Activated T-cell treated with anti-CD3 and anti-CD28 coated beads, Interleukin-2, amount 50 U/mL, for 24 hours (primary cell): ENCODE data around the gene LBR.
A peak's percentile ranks its signal among the peaks of the same experiment; 100 is the strongest.

Source experiments
- DNase-seq: peaks from one replicate; pipeline ENCODE4 v3.0.0-alpha.2; 2020
- H3K27ac Mint-ChIP-seq: 2 replicates; pipeline ENCODE4 v1.8.0; 2020; ENCODE audit warnings: mild to moderate bottlenecking, mixed read lengths
- H3K27me3 Mint-ChIP-seq: 2 replicates; pipeline ENCODE4 v1.8.0; 2020; ENCODE audit warnings: mixed read lengths
- H3K36me3 Mint-ChIP-seq: 2 replicates; pipeline ENCODE4 v1.8.0; 2020; ENCODE audit warnings: low read depth, mixed read lengths
- H3K4me1 Mint-ChIP-seq: 2 replicates; pipeline ENCODE4 v1.8.0; 2020; ENCODE audit warnings: low read depth, mixed read lengths
- H3K4me3 Mint-ChIP-seq: 2 replicates; pipeline ENCODE4 v1.8.0; 2020; ENCODE audit warnings: mild to moderate bottlenecking, moderate library complexity, mixed read lengths
- H3K9me3 Mint-ChIP-seq: 2 replicates; pipeline ENCODE4 v1.8.0; 2020; ENCODE audit warnings: mixed read lengths

The LBR gene

DNA sequence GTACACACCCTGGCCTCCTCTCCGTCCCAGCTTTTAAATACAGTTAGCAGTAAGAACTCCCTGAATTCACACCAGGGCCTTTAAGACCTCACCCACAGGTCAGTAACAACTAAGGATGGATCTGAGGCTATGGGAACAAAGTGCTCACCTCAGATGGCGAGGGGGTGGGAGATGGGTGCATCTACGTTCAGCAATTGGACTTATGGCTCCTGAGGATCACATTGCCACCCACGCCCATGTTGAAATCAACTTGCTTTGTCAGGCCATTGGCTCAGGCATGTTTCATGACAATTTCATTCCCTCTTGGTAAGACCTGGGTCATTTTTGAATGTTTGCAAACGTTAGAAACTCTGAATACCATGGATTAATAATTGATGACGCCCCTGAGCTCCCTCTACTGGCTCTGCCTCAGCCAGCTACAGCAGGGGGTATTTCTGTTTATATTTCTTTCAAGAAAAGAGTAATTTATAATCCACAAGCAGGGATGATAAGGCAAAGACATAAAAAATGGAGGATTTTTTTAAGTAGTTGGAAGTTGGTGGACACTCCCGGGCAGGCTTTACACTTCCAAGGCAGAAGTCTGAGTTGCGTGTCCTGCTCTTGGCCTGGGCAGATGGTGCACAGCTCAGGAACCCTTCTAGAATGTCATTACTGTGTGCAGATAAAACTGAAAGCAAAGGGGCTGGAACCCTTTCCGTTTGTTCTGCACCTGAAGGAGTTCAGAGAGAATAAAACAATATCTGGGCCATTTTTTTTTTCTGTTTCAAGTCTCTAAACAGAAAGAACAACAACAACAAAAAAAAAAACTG is 13.7 kb upstream of the LBR start:
- no peak overlapping the region for H3K27ac Mint-ChIP-seq
- H3K36me3 Mint-ChIP-seq: no peaks in the 10 kb centered on the region
- no peak overlapping the region for H3K4me3 Mint-ChIP-seq
- DNase-seq: no peak
- H3K9me3 Mint-ChIP-seq: peaks cover 2% of the 10 kb centered on the region
- H3K4me1 Mint-ChIP-seq: peaks cover 52% of the 10 kb centered on the region
- H3K27me3 Mint-ChIP-seq: no peaks in the 10 kb centered on the region

DNA sequence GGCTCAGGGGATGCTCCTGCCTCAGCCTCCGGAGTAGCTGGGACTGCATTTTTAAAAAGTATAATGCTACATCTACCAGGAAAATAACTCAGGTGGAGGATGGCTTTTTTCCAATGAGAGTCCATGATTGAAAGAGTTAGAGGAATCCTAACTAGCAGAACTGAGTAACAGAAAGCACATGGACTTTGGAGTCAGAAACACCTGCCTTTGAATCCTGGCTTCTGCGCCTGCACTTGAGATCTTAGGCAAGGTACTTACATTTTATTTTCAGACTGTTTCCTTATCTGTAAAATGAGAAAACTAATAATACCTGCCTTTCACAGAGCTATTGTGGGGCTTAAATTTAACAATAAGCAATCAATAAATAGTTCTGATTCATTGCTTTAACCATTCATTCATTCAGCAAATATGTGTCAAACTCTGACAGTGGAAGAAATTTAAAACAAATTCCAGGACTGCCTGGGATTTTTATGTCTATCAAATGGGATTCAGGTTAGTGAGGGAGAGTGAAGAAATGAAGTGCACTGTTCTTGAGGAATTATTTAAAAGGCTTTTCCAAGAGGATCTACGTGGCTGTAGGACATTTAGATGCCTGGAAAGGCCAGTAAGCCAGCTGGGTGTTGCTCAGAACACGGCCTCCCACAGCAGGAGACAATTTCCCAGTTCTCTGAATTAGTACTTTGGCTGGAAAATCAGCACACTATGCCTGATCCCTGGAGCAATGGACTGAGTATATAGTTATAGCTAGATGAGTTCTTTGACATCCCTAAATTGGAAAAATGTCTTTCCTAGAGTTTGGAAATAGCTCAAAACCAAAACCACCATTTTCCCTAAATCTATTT is 12.8 kb upstream of the LBR start:
- H3K36me3 Mint-ChIP-seq: no peaks in the 10 kb centered on the region
- peaks cover 47% of the 10 kb centered on the region for H3K4me1 Mint-ChIP-seq
- no peak overlapping the region for H3K27ac Mint-ChIP-seq
- no peak overlapping the region for H3K4me3 Mint-ChIP-seq
- DNase-seq: no peak
- peaks cover 2% of the 10 kb centered on the region for H3K9me3 Mint-ChIP-seq
- no peaks in the 10 kb centered on the region for H3K27me3 Mint-ChIP-seq

DNA sequence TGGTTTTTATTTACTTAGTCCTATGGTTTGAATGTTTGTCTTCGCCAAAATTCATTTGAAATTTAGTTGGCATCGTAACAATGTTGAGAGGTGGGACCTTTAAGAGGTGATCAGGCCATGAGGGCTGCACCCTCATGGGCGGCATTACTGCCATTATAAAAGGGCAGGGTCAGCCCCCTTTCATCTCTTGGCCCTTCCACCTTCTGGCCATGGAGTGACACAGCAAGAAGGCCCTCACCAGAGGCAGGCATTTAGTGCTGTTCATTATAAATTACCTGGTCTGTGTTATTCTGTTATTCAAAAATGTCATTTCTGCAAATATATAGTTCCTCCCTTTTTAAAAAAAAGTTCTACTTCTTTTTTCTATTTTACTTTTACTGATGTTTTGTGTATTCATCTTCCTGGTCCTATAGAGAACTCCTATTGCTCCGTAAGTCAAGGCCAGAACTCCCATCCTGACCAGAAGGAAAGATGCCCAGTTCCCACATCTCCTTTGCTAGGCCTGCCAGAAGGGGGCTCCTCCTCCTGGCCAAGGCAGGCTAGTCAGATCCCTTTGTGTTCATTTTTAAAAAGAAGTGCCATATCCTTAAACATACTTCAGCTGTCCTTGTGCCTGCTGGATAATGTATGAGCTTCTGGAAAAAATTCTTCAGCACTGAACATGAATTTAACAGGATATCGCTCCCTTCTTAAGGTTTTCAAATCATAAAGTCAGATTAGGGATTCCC is 10.0 kb upstream of the LBR start:
- H3K27ac Mint-ChIP-seq: no peak overlapping the region
- H3K4me3 Mint-ChIP-seq: no peak overlapping the region
- H3K4me1 Mint-ChIP-seq: peaks cover 22% of the 10 kb centered on the region
- no peaks in the 10 kb centered on the region for H3K36me3 Mint-ChIP-seq
- H3K27me3 Mint-ChIP-seq: no peaks in the 10 kb centered on the region
- DNase-seq: no peak
- H3K9me3 Mint-ChIP-seq: no peaks in the 10 kb centered on the region

DNA sequence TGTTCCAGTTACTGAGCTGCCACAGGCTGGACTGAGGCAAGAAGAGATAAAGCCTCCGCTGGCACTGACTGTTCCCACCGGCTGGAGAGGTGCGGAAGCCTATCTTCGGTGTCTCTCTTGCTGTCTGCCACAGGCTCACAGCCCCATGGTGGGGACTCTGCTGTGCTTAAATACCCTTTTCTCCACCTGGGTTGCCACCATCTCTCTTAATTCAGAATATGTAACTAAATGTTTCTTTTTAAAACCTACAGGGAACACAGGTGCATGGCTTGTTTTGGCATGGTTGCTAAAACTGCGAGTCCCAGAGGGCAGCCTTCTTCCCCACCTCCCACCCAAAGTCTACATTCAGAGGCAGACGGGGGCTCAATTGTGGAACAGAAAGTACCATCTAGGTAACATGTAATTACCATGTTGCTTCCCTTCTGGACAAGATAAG is 8.1 kb upstream of the LBR start:
- Mint-ChIP-seq H3K27me3 (no peaks in the 10 kb centered on the region), H3K36me3 (no peaks in the 10 kb centered on the region), H3K4me3 (no peak overlapping the region), H3K4me1 (peaks cover 6% of the 10 kb centered on the region), H3K27ac (no peak overlapping the region), H3K9me3 (no peaks in the 10 kb centered on the region)
- DNase-seq: no peak

DNA sequence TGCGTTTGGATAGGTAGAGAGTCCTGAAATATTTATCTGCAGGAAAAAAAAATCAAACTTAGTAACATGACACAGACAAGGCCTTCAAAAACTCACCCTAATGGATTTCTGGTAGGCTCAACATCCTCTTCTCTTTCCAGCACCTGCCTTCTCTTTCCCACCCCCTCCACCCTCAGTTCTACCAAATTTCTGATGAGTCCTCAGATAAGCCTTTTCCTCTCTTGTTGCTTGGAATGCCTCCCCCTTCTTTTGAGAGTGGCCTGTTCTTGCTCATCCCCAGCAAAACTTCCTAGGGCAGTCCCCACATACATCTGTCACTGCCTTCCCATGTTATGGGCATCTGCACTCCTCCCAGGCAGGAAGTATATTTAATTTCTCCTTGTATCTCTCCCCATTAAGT is 7.6 kb upstream of the LBR start:
- no peaks in the 10 kb centered on the region for H3K9me3 Mint-ChIP-seq

DNA sequence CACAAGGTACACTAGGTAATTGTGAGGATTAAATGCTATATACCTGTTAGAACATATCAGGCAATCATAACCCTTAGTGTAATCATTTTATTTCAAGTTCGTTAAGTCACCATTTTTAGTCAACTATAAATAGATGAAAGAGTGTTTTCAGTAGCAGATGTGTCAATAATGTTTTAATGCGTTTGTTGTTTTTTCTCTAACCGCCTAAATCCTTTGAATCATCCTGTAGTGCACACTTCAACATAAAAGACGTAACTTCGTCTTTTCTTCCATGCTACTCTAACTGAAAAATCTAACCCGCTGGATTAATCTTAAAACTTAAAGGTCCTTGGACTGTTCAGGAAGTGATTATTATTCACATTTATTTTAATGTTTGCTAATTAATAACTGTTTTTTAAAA is 7.2 kb upstream of the LBR start:
- no peaks in the 10 kb centered on the region for H3K36me3 Mint-ChIP-seq
- no peak overlapping the region for H3K27ac Mint-ChIP-seq
- H3K4me3 Mint-ChIP-seq: no peak overlapping the region
- H3K9me3 Mint-ChIP-seq: no peaks in the 10 kb centered on the region
- H3K4me1 Mint-ChIP-seq: peaks cover 10% of the 10 kb centered on the region
- no peaks in the 10 kb centered on the region for H3K27me3 Mint-ChIP-seq
- DNase-seq: no peak

More for the DNA sequence above, 7.6 kb upstream of the LBR start:
- peaks cover 6% of the 10 kb centered on the region for H3K4me1 Mint-ChIP-seq
- no peak overlapping the region for H3K4me3 Mint-ChIP-seq
- H3K36me3 Mint-ChIP-seq: no peaks in the 10 kb centered on the region
- H3K27ac Mint-ChIP-seq: peak overlapping the region; percentile 27
- H3K27me3 Mint-ChIP-seq: no peaks in the 10 kb centered on the region
- DNase-seq: no peak

DNA sequence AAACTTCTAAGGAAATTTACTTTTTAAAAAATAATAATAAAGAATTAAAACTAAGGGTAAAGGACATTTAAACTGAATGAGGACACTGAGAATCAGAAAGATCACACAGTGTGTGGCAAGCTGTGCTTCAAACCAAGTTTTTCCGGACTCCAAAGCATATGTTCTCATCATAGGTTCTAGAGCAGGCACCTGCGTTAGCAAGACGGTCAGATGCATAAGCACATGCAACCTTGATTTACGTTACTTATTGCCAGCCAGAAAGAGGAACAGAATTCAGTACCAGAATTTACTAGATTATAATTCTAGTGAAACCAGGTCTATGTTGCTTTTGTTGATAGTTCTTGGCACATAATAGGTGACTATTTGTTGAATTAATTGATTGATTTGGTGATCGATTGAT is 6.2 kb upstream of the LBR start:
- Mint-ChIP-seq H3K9me3 (no peaks in the 10 kb centered on the region), H3K4me1 (peaks cover 15% of the 10 kb centered on the region), H3K4me3 (no peak overlapping the region), H3K27ac (no peak overlapping the region), H3K27me3 (no peaks in the 10 kb centered on the region), H3K36me3 (no peaks in the 10 kb centered on the region)
- no peak for DNase-seq

DNA sequence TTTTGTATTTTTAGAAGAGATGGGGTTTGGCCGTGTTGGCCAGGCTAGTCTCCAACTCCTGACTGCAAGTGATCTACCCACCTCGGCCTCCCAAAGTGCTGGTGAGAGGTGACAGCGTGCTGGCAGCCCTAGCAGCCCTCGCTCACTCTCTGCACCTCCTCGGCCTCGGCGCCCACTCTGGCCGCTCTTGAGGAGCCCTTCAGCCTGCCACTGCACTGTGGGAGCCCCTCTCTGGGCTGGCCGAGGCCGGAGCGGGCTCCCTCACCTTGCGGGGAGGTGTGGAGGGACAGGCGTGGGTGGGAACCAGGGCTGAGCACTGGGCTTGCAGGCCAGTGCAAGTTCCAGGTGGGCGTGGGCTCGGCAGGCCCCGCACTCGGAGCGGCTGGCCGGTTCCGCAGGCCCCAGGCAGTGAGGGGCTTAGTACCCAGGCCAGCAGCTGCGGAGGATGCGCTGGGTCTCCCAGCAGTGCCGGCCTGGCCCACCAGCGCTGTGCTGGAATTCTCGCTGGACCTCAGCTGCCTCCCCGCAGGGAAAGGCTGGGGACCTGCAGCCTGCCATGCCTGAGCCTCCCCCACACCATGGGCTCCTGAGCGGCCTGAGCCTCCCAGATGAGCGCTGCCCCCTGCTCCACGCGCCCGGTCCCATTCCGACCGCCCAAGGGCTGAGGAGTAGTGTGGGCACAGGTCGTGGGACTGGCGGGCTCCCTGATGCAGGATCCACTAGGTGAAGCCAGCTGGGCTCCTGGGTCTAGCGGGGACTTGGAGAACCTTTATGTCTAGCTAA is 3.4 kb upstream of the LBR start:
- H3K4me3 Mint-ChIP-seq: no peak overlapping the region
- no peak overlapping the region for H3K27ac Mint-ChIP-seq
- no peaks in the 10 kb centered on the region for H3K9me3 Mint-ChIP-seq
- H3K4me1 Mint-ChIP-seq: peaks cover 23% of the 10 kb centered on the region
- peaks cover 12% of the 10 kb centered on the region for H3K36me3 Mint-ChIP-seq
- H3K27me3 Mint-ChIP-seq: no peaks in the 10 kb centered on the region
- no peak for DNase-seq

DNA sequence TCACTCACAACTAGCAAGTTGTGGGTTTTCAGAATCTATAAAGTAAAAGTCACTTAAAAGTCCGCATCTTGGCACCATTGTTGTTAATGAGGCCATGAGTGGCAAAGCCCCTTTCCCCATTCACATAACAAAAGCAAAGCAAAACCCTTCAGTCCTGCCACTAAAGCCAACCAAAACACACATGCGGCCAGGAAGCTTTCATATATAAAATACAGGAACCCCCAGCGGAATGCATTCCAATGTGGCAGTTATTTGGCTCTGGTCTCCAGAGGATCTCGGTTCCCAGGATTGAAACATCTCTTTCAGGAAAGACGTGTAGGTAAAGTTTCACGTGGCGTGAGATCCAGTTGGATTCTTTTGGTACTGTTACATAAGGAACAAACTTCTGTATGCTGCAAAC is 2.5 kb upstream of the LBR start:
- no peak overlapping the region for H3K27ac Mint-ChIP-seq
- no peak overlapping the region for H3K4me3 Mint-ChIP-seq
- peaks cover 27% of the 10 kb centered on the region for H3K4me1 Mint-ChIP-seq
- no peaks in the 10 kb centered on the region for H3K27me3 Mint-ChIP-seq
- H3K9me3 Mint-ChIP-seq: no peaks in the 10 kb centered on the region
- DNase-seq: no peak
- peaks cover 14% of the 10 kb centered on the region for H3K36me3 Mint-ChIP-seq

DNA sequence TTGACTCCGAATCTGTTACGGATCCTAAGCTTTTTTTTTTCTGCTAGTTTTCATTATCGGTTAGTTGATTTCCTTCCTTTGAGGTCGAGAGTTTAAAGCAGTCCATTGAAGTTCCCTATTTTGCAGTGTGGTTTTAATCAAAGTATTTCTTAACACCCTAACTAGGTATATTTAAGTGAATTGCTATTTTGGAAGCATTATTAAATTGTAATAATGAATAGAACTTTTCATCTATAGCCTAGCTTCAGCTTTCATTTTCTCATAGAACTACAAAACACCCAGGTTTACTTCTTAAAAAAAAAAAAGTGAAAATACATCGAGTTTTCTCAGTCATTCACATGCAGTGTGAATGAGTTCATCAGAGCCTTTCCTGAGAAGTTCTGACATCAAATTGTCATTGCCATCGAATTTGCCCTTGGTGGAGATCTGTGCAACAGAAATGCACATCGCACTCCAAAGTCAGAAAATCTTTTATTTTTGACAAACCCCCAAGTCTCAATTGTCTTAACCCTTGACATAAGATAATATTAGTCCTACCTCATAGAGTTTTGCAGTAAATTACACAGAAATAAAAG is 1.1 kb upstream of the LBR start:
- H3K9me3 Mint-ChIP-seq: no peaks in the 10 kb centered on the region
- no peak for DNase-seq
- peaks cover 40% of the 10 kb centered on the region for H3K4me1 Mint-ChIP-seq
- no peaks in the 10 kb centered on the region for H3K27me3 Mint-ChIP-seq
- H3K4me3 Mint-ChIP-seq: peak overlapping the region; percentile 90
- peak overlapping the region; percentile 95 for H3K27ac Mint-ChIP-seq
- peaks cover 19% of the 10 kb centered on the region for H3K36me3 Mint-ChIP-seq

DNA sequence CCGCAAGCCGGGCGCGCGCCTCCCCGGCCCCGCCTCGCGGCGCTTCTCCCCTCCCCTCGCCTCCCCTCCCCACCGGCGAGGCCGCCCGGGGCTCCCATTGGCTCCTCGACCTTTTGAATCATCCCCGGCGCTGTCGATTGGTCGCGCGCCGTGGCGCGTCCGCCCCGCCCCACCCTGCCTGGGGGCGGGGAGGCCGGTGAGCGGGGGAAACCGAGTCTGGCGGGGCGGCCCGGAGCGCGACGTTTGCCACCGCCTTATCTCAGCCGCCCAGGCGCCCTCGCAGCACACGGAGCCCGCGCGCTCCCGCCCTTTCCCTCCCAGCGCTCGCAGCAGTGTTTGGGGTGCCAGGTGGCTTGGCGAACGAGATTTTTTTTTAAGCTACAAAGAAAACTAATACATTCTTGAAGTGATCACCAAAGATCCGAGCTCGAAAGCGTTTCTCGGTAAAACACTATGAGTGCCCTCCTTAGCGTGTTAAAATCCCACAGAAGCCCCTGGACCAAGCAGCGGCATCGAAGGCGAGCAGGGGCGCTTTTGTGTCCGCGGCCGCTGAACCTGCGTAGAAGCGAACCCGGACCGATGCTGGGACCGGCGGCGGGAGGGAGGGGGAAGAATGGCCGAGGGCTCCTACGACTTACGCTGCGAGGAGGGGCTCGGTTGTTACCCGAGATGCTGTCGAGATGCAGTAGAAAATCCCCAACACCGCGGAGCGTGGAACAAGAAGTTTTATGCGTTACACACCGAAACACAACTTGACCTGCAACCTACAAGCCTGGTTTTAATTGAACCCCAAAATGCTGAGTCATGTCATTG is 436 bp upstream of the LBR start:
- Mint-ChIP-seq H3K36me3 (peaks cover 26% of the 10 kb centered on the region), H3K9me3 (no peaks in the 10 kb centered on the region), H3K4me1 (peaks cover 46% of the 10 kb centered on the region), H3K27ac (peak overlapping the region; percentile 95), H3K27me3 (no peaks in the 10 kb centered on the region), H3K4me3 (peak overlapping the region; percentile 90)
- DNase-seq: peak; percentile 93

DNA sequence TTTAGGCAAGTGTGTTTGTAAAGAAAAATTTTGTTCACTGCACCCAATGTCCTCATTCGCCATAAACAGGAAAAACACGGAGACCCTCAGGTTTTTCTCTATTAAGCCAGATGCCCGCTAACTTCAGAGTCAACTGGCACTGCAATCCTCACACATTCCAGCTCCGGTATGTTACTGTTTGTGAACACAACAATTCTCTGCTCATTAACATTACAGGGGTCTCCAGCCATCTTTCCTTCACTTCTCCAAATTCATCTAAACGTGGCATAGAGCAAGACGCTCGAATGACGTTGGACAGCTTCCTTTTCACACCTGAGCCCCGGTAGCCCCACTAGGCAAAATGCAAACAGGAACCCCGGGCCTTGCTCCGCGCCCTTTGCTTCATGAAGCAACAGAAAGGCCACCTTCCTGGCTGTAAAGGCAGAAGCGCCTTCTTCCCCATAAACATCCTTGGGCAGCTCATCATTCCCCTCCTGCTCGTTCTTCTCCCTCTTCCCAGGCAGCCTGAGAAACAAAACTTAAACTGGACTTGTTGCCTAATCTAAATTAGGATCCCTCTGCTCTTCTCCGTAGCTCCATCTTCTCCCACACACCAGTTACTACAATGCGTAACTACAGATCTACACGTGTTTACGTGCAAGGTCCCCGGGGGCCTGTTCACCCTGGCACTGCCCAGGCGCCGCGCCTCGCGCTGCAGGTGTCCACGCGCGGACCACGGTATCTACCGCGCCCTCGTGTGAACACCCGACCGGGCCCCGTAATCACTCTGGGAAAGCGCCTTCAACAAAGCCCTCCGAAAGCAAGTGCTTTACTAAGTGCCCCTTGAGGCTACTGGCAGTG is 1.2 kb downstream of the LBR start:
- H3K27me3 Mint-ChIP-seq: no peaks in the 10 kb centered on the region
- peak overlapping the region; percentile 80 for H3K27ac Mint-ChIP-seq
- H3K4me1 Mint-ChIP-seq: peaks cover 62% of the 10 kb centered on the region
- H3K36me3 Mint-ChIP-seq: peaks cover 42% of the 10 kb centered on the region
- H3K9me3 Mint-ChIP-seq: no peaks in the 10 kb centered on the region
- DNase-seq: peak; percentile 63
- peak overlapping the region; percentile 90 for H3K4me3 Mint-ChIP-seq
